ENCODE results near the gene TEC.

GRCh38 chr4:48188390-48188789 lies 81.2 kb downstream of the TEC start:
- no peak for TF ChIP-seq POLR2AphosphoS5 (IDR thresholded peaks at IDR 0.05; ENCODE audit: borderline replicate concordance, low read depth, low read length)
- TF ChIP-seq EZH2 (IDR thresholded peaks at IDR 0.05) = no peak
- no peak for TF ChIP-seq FOXP2 (optimal IDR thresholded peaks at IDR 0.05; ENCODE audit: control extremely low read depth, extremely low read length, insufficient read depth)
